Activated naive CD4-positive, alpha-beta T cell treated with anti-CD3 and anti-CD28 coated beads, Interleukin-2, amount 50 U/mL, for 24 hours (primary cell): ENCODE results near the gene KIAA2012.
"Not testable (repeated sequence)": the region's sequence is repeated elsewhere in the genome, so short reads cannot be mapped to it uniquely, and the experiment has no call there.

Experiments used
- H3K27ac Mint-ChIP-seq: one replicate; pipeline ENCODE4 v1.8.0; 2021; ENCODE audit warnings: mild to moderate bottlenecking, mixed read lengths
- H3K27me3 Mint-ChIP-seq: one replicate; pipeline ENCODE4 v1.8.0; 2021; ENCODE audit warnings: mixed read lengths
- H3K36me3 Mint-ChIP-seq: one replicate; pipeline ENCODE4 v1.8.0; 2021; ENCODE audit warnings: mixed read lengths
- H3K4me1 Mint-ChIP-seq: one replicate; pipeline ENCODE4 v1.8.0; 2021; ENCODE audit warnings: mixed read lengths
- H3K4me3 Mint-ChIP-seq: one replicate; pipeline ENCODE4 v1.8.0; 2021; ENCODE audit warnings: mild to moderate bottlenecking, mixed read lengths
- H3K9me3 Mint-ChIP-seq: one replicate; pipeline ENCODE4 v1.8.0; 2021; ENCODE audit warnings: mixed read lengths

KIAA2012 gene

DNA sequence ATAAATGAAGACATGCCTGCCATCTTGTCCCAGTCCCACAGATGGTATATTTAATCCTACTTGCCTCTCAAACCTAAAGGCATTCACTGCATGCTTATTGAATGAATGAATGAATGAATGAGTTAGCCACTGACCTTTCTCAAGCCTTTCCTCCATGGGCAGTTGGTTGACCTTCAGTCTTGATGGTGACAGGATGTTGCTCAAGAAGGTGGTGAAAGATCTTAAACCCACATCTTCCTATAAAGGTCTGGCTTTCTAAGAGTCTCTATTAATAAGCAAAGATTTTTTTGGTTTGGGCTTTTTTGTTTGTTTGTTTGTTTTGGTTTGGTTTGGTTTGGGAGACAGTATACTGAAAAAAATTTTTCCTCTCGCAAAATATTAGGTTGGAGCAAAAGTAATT lies 41.7 kb downstream of the KIAA2012 start:
- Mint-ChIP-seq H3K27ac (no peak overlapping the region), H3K36me3 (no peaks in the 10 kb centered on the region)

DNA sequence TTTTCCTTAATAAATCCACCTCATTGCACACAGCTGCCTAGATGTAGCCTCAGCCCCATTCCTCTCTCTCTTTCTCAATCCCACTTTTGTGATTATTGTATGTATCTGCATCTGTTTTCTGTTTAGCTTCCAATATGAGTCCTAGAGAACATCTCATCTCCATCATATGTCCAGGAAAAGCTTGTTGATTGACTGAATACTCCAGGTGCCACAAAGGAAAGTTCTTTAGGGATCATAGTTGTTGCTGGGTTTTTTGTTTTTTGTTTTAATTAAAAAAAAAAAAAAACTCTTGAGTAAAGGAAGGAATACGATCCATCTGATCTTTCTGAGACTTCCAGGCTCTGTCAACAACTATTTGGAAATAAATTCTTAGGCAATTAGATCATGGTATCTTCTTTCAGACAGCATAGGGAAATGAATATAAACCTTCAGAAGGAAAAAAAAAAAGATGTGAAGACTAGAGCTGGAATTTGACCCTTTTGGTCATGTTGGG lies 42.5 kb downstream of the KIAA2012 start:
- Mint-ChIP-seq H3K27me3 (peaks cover 15% of the 10 kb centered on the region), H3K27ac (no peak overlapping the region), H3K4me3 (no peak overlapping the region), H3K9me3 (peaks cover 5% of the 10 kb centered on the region), H3K4me1 (no peaks in the 10 kb centered on the region), H3K36me3 (no peaks in the 10 kb centered on the region)

More for the DNA sequence above, 41.7 kb downstream of the KIAA2012 start:
- H3K4me3 Mint-ChIP-seq: no peak overlapping the region
- H3K9me3 Mint-ChIP-seq: no peaks in the 10 kb centered on the region
- no peaks in the 10 kb centered on the region for H3K4me1 Mint-ChIP-seq
- peaks cover 15% of the 10 kb centered on the region for H3K27me3 Mint-ChIP-seq

DNA sequence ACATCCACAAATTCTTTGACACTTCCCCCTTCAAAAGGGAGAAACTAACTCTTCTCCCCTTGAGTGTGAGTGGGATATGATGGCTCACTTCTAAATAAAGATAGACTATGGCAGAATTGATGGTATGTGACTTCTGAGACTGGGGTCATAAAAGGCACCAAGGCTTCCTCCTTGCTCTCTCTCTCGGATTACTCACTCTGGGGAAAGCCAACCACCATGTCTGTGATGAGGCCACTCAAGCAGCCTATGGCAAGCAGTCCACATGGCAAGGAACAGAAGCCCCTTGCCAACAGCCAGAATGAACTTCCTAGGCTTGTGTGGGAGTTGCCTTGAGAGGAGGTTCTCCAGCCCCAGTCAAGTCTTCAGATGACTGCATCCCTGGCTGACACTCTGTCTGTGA lies 43.6 kb downstream of the KIAA2012 start:
- H3K4me1 Mint-ChIP-seq: no peaks in the 10 kb centered on the region
- H3K27me3 Mint-ChIP-seq: peaks cover 15% of the 10 kb centered on the region
- no peak overlapping the region for H3K4me3 Mint-ChIP-seq
- no peak overlapping the region for H3K27ac Mint-ChIP-seq
- no peaks in the 10 kb centered on the region for H3K36me3 Mint-ChIP-seq
- peaks cover 12% of the 10 kb centered on the region for H3K9me3 Mint-ChIP-seq

DNA sequence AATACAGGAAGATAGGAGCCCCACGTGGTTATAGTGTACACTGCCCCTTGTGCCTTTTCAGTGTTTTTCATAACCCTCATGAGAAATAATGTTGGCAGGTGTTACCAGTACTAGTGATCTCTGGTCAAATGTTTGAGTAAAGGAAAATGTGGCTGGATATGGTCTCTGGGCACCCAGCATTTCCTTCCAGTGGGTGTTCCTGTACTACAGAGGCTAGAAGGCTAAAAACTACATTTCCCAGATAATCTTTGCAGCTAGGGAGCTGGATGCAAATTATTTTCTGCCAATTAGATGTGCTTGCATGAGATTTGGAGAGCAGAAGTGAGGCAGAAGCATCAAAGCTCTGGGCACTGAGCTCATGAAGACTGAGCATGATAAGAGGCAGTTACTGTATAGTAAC lies 45.1 kb downstream of the KIAA2012 start:
- H3K4me1 Mint-ChIP-seq: no peaks in the 10 kb centered on the region
- H3K4me3 Mint-ChIP-seq: no peak overlapping the region
- no peak overlapping the region for H3K27ac Mint-ChIP-seq
- no peaks in the 10 kb centered on the region for H3K36me3 Mint-ChIP-seq
- H3K27me3 Mint-ChIP-seq: peaks cover 11% of the 10 kb centered on the region
- H3K9me3 Mint-ChIP-seq: peaks cover 12% of the 10 kb centered on the region

DNA sequence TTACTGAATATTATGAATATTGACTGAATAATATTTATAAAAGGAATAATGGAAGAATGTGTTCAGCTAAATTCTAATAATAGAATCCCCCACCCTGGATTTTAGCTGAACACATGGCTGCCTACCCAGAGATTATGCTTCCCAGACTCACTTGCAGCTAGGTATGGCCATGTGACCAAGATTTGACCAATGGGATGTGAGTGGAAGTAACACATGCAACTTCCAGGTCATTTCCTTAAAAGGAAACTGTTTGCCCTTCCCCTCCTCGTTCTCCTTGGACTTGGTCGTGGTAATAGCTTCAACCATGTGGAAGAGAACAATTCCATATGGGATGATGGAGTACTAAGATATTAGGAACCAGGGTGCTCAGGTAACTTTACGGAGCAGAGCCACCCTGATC lies 47.8 kb downstream of the KIAA2012 start:
- Mint-ChIP-seq H3K9me3 (peaks cover 12% of the 10 kb centered on the region), H3K36me3 (no peaks in the 10 kb centered on the region), H3K27ac (no peak overlapping the region), H3K27me3 (peaks cover 10% of the 10 kb centered on the region), H3K4me3 (no peak overlapping the region), H3K4me1 (no peaks in the 10 kb centered on the region)

DNA sequence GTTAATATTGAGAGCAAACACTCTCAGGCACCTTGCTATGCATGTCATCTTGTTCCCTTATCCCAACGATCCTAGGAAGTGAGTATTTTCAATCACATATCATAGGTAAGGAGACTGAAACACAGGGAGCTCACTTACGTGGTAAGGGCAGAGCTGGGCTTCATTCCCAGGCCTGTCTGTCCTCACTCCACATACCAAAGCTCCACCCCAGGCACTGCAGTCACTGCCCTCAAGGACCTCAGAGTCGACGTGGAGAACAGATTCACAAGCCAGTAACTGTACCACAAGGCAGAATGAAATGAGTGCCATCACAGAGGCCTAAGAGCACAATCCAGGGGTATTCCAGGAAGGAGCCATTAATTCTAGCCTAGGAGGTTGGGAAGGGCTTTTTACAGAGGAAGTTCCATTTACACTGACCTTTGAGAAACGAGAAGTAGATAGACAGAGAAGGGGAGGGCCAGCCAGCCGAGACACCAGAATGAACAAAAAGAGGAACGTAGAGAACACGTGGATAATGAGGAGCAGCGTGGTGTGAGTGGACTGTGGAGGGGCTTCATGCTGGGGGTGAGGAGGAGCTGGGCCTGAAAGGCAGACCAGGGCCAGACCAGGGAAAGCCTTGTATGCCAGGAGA lies 48.6 kb downstream of the KIAA2012 start:
- Mint-ChIP-seq H3K27me3 (peaks cover 5% of the 10 kb centered on the region), H3K9me3 (peaks cover 12% of the 10 kb centered on the region), H3K4me1 (no peaks in the 10 kb centered on the region), H3K27ac (no peak overlapping the region), H3K36me3 (no peaks in the 10 kb centered on the region), H3K4me3 (no peak overlapping the region)

DNA sequence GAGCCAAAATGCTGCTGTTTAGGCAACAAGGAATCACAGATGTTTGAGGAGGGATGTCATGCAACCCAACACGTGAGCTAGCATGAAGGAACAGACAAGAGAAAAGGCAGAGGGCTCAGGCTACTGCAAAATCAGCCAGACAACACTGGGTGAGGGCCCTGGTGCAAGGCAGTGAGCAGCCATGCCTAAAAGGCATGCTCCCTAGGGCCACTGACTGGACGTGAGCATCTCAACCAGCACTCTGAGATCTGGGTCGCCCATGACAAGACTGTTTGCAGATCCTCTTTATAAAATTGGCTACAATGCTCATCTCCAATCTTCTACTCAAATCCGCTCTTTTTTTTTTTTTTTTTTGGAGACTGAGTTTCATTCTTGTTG lies 49.1 kb downstream of the KIAA2012 start:
- Mint-ChIP-seq H3K27me3 (peaks cover 3% of the 10 kb centered on the region), H3K4me3 (no peak overlapping the region), H3K36me3 (no peaks in the 10 kb centered on the region), H3K27ac (no peak overlapping the region), H3K4me1 (no peaks in the 10 kb centered on the region), H3K9me3 (peaks cover 12% of the 10 kb centered on the region)

DNA sequence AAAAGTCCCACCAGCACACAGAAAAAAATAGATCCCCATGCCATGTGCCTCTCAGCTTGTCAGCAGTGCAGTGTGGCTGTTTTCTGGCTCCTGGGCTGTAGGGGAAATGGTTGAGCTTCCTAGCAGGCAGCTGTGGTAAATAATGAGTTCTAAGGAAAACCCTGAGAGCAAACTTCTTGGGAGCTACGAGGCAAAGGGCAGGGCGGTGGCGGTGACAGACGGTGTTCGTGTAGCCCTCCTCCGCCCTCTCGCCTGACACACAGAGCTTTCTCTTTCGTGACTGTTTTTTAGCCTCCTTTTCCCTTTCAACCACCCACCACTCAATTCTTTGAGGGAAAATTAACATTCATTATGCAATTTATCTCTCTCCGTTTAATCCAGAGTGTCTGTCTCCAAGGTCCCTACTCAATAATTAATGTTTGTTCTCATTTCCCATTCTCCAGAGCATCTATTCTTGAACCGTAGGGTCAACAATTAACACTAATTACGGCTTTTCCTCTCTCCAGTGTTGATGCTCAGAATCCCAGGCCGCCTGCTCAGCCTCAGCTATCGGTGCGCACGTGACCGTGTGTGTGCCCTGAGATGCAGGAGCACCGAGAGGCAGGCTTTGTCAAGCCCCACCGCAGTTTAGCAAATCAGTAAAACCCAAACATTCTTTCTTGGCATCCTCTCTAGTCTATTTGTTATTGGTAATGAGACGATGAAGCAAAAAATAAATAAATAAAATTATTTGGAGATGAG lies 50.1 kb downstream of the KIAA2012 start:
- peaks cover 1% of the 10 kb centered on the region for H3K27me3 Mint-ChIP-seq
- no peak overlapping the region for H3K4me3 Mint-ChIP-seq
- no peaks in the 10 kb centered on the region for H3K4me1 Mint-ChIP-seq
- H3K27ac Mint-ChIP-seq: no peak overlapping the region
- H3K36me3 Mint-ChIP-seq: no peaks in the 10 kb centered on the region
- H3K9me3 Mint-ChIP-seq: peaks cover 12% of the 10 kb centered on the region

DNA sequence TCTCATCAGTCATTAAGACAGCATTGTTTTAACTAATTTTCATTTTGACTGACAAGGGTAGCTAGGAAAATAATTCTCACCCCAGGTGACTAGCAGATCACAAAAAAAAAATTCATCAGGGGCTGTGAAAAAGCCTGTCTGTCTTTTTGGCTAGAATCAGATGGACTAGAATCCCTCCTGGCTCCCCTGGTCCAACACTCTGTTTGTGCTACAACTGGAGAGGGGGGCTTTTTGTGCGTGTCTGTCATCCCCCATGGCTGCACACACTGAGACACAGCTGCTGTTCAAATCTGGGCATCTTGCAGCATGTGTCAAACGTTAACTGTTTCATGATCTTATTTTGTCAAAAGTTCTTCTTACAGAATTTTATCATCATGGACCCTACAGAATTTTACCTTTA lies 51.2 kb downstream of the KIAA2012 start:
- no peak overlapping the region for H3K27ac Mint-ChIP-seq
- no peak overlapping the region for H3K4me3 Mint-ChIP-seq
- no peaks in the 10 kb centered on the region for H3K4me1 Mint-ChIP-seq
- no peaks in the 10 kb centered on the region for H3K27me3 Mint-ChIP-seq
- H3K9me3 Mint-ChIP-seq: peaks cover 12% of the 10 kb centered on the region
- H3K36me3 Mint-ChIP-seq: no peaks in the 10 kb centered on the region

DNA sequence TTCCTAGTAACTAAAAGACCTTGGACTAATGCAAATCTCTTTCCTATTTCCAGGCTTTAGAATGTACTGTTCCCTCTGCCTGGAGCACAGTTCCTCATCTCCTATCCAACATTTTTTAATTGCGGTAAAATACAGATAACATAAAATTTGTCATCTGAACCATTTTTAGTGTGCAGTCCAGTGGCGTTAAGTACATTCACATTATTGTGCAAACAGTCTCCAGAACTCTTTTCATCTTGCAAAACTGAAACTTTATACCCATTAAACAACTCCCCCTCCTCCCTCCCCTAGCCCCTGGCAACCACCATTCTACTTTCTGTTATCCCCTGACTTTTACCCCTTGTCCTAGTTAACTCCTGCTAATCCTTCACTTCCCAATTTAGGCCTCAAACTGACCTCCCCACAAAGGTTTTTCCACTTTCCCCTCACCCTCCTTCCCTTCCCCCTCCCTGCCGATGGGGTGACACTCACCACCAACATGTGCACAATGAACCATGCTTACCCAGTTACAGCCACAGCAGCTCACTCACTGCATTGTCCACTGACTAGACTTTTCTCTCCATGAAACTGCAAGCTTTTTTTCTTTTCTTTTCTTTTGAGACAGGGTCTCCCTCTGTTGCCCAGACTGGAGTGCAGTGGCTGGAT lies 54.8 kb downstream of the KIAA2012 start:
- Mint-ChIP-seq H3K4me1 (no peaks in the 10 kb centered on the region), H3K4me3 (no peak overlapping the region), H3K27me3 (no peaks in the 10 kb centered on the region), H3K9me3 (no peaks in the 10 kb centered on the region), H3K27ac (no peak overlapping the region), H3K36me3 (no peaks in the 10 kb centered on the region)

DNA sequence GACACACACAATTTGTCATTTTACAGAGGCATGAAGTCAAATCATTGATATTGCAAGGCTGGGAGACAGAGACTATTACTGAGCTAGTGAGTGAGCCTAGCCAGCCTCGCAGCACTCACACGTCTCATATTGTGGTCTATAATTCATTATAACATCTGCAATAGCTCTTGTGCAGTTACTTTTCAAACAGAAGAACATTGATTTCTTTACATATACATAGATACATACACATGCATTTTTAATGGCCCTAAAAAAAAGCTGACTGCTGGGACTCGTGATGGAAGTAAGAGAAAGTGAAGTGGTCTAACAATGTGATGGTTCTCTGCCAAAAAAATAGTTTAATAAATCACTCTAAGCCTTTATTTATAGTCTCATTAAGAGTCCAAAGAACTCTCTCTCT lies 56.8 kb downstream of the KIAA2012 start:
- no peak overlapping the region for H3K4me3 Mint-ChIP-seq
- H3K27ac Mint-ChIP-seq: no peak overlapping the region
- no peaks in the 10 kb centered on the region for H3K27me3 Mint-ChIP-seq
- no peaks in the 10 kb centered on the region for H3K4me1 Mint-ChIP-seq
- H3K9me3 Mint-ChIP-seq: no peaks in the 10 kb centered on the region
- no peaks in the 10 kb centered on the region for H3K36me3 Mint-ChIP-seq

DNA sequence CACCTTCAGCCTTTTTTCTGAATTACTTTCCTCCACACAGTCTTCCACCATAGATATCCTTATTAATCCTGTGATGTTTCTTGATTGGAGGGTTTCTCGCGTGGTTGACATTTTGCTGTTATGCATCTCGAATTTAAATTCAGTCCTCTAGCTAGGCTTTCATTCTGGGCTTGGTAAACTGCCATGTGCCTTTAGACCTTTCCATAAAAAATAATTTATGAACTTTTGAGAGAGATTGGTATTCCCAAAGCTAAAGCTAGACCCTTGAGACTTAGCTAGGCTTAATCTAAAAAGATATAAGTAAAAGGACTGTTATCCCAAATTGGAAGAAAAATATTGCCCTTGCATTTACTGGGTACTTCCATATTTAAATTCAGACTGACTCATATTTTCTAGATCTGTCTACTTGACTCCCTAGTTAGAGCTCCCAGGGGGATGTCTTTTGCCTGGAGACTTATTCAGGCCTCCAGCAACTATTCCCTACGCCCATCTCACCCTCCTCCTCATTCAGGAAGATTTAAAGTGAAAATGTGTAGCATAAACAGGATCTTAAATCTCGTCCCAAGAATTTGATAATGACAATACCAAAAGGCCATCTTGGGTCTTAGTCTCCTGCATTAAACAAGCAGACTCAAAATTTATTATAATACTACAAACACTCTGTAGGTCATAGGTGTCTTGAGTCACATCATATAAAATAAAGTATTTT lies 60.3 kb downstream of the KIAA2012 start:
- Mint-ChIP-seq H3K9me3 (no peaks in the 10 kb centered on the region), H3K36me3 (no peaks in the 10 kb centered on the region), H3K4me3 (no peak overlapping the region), H3K27ac (no peak overlapping the region), H3K27me3 (no peaks in the 10 kb centered on the region), H3K4me1 (no peaks in the 10 kb centered on the region)

DNA sequence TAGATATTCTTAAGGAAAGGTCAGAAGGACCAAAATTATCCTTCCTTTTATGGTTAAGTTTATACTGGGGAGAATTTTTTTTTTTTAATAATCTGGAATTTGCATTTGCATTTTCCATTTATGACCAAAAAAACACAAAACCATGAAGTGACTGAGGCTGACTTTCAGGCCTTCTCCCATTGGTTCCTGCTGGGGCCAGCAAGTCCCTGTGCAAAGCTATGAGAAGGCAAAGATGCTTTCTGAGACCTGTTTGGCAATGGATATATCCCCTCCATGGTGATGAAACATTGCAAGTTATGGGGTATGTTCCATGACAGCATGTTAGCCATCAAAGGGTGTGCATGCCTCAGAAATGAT lies 60.8 kb downstream of the KIAA2012 start:
- Mint-ChIP-seq H3K4me3 (no peak overlapping the region), H3K36me3 (no peaks in the 10 kb centered on the region)

DNA sequence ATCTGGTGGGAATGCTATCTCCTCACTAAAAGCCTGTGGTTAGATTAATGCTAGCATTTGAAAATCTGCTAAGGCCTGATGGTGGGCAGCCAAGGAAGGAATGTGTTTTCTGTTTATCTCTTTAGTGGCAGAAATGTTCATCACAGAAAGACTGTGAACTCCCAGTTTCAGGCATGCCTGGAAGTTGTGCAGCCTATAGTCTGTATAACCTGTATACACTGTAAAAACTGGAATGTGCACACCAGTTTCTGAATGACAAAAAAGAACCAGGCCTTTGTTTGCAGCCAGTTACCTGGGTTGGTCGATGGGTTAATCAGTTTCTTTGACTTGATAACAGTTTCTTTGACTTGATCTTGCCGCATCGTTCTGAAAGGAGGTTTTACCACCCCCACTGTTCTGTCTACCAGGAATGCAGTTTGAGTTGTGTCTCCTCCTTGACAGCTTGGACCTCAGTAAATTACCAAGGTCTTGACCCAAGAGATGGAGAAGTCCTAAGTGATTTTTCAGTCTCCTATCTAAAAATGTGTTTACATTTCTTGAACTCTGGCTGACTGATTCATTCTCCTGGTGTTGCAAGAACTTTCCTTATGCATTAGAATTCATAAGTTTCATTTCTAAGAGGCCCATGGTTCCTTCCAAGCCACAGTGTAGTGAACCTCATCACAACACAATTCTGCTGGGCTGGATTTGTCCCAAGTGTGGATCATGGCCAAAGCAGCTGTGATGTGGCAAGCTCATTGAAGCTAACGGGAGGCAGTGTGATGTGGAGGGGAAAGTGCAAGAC lies 62.2 kb downstream of the KIAA2012 start:
- Mint-ChIP-seq H3K27ac (no peak overlapping the region), H3K27me3 (no peaks in the 10 kb centered on the region), H3K4me3 (no peak overlapping the region), H3K36me3 (no peaks in the 10 kb centered on the region), H3K9me3 (no peaks in the 10 kb centered on the region), H3K4me1 (no peaks in the 10 kb centered on the region)

More for the DNA sequence above, 60.8 kb downstream of the KIAA2012 start:
- Mint-ChIP-seq H3K4me1 (no peaks in the 10 kb centered on the region), H3K9me3 (no peaks in the 10 kb centered on the region), H3K27me3 (no peaks in the 10 kb centered on the region), H3K27ac (no peak overlapping the region)

DNA sequence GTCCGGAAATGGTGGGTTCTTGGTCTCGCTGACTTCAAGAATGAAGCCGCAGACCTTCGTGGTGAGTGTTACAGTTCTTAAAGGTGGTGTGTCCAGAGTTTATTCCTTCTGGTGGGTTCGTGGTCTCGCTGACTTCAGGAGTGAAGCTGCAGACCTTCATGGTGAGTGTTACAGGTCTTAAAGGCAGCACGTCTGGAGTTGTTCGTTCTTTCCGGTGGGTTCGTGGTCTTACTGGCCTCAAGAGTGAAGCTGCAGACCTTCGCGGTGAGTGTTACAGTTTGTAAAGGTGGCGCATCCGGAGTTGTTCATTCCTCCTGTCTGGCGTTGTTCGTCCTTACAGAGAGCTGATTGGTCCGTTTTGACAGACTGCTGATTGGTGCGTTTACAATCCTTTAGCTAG lies 63.0 kb downstream of the KIAA2012 start:
- not testable (repeated sequence) for H3K9me3 Mint-ChIP-seq, H3K27me3 Mint-ChIP-seq, H3K4me3 Mint-ChIP-seq, H3K4me1 Mint-ChIP-seq, H3K36me3 Mint-ChIP-seq, H3K27ac Mint-ChIP-seq
